Omental fat pad (tissue), 4 donors: ENCODE data around the gene GP5. TPM values are rescaled to one million over a fixed set of nuclear protein-coding genes. Genes with fewer than 3 reads are reported as not detected.

ENCODE experiments used
- ATAC-seq: fragments of 150-250 bp; one replicate; pipeline ENCODE4 v1.9.1; 2016; ENCODE audit warnings: mild to moderate bottlenecking, moderate library complexity; ENCODE audit not compliant: low FRiP score
- DNase-seq: peaks from one replicate; pipeline ENCODE4 v3.0.0-alpha.2; 2019; ENCODE audit warnings: low spot score
- total RNA-seq, 4 donors: library from RNA; depleted of rRNA; stranded (reverse); fragments of >200 nt; gene quantifications; one replicate each; pipeline ENCODE4 v1.1.0, GENCODE V29; 2016
- TF ChIP-seq, protein P1 (sequence below), 3 donors: fragments of 450-650 bp; IDR thresholded peaks; one replicate each; pipeline ENCODE4 v1.5.1; 2016 to 2017; ENCODE audit warnings: antibody characterized with exemption in 3 of 3, mild to moderate bottlenecking in 3 of 3, moderate library complexity in 2 of 3

Gene GP5, protein sequence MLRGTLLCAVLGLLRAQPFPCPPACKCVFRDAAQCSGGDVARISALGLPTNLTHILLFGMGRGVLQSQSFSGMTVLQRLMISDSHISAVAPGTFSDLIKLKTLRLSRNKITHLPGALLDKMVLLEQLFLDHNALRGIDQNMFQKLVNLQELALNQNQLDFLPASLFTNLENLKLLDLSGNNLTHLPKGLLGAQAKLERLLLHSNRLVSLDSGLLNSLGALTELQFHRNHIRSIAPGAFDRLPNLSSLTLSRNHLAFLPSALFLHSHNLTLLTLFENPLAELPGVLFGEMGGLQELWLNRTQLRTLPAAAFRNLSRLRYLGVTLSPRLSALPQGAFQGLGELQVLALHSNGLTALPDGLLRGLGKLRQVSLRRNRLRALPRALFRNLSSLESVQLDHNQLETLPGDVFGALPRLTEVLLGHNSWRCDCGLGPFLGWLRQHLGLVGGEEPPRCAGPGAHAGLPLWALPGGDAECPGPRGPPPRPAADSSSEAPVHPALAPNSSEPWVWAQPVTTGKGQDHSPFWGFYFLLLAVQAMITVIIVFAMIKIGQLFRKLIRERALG
- under 1 TPM in 2 of 4 donors, not detected in 2; 0.19 to 0.96 TPM for total RNA-seq

- TF ChIP-seq, protein P1, sequence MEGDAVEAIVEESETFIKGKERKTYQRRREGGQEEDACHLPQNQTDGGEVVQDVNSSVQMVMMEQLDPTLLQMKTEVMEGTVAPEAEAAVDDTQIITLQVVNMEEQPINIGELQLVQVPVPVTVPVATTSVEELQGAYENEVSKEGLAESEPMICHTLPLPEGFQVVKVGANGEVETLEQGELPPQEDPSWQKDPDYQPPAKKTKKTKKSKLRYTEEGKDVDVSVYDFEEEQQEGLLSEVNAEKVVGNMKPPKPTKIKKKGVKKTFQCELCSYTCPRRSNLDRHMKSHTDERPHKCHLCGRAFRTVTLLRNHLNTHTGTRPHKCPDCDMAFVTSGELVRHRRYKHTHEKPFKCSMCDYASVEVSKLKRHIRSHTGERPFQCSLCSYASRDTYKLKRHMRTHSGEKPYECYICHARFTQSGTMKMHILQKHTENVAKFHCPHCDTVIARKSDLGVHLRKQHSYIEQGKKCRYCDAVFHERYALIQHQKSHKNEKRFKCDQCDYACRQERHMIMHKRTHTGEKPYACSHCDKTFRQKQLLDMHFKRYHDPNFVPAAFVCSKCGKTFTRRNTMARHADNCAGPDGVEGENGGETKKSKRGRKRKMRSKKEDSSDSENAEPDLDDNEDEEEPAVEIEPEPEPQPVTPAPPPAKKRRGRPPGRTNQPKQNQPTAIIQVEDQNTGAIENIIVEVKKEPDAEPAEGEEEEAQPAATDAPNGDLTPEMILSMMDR (IDR thresholded peaks at IDR 0.05): no peak
- DNase-seq: no peak
- no peak for ATAC-seq
Observed at GRCh38 chr3:194399166-194399565, at the start of gene GP5. TSS of gene GP5 (minus strand) at chr3:194399266. CDS start at chr3:194398282, 984 bp downstream.

GRCh38 chr3:194447657-194448056 is 48.6 kb upstream of the GP5 start:
- no peak for ATAC-seq
- TF ChIP-seq, protein P1 (IDR thresholded peaks at IDR 0.05): no peak
- DNase-seq: no peak

GRCh38 chr3:194447161-194447560 is 48.1 kb upstream of the GP5 start:
- ATAC-seq (no peak), DNase-seq (no peak)
- TF ChIP-seq, protein P1 (IDR thresholded peaks at IDR 0.05): no peak

DNA sequence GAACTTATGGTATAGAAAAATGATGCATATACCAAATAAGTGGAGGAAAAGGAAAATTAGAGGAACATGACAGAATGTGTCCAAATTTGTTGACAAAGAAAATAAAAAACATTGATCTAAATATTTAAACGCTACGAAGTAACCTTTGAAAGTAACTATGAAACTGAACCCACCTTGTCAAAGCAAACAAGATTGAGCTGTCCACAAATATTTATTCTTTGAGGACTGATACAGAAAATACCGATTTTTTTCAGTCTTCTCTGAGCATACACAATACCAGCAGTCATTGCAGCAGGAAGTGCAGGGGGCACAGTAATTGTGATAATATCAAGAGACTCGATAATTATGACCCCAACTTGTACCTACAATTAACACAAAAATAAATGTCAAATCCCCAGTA is 47.7 kb upstream of the GP5 start:
- no peak for ATAC-seq
- TF ChIP-seq, protein P1 (IDR thresholded peaks at IDR 0.05): no peak
- DNase-seq: no peak

DNA sequence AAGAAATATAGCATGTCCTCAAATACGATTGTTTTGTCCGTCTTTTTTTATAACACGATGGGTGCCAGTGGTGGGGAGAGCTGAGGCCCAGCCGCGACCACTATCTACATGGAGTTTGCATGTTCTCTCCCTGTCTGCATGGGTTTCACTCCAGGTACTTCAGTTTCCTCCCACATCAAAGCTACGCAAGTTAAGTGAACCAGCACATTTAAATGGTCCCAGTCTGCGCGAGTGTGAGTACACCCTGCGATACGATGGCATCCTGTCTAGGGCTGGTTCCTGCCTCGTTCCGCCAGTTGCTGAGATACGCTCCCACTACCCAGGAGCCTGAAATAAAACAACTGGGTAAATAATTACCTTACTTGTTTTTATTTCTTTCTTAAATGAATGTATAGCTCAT is 47.1 kb upstream of the GP5 start:
- TF ChIP-seq, protein P1 (IDR thresholded peaks at IDR 0.05): no peak
- DNase-seq: no peak
- no peak for ATAC-seq

DNA sequence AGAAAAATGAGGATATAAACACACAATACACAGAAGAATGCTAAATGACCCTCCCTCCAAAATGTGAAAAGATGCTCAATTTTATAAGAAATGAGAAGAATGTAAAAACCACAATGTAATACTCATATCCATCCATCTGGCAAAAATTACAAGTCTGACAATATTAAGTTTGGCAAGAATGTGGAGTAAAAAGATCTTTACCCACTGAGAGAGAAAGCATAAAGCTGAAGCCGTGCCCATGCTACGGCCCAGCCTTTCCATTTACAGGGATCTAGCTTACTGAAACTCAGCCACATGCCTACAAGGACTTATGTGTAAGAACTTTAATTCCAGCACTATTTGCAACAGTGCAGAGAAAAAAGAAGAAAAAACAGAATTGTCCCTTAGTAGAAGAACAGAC is 44.8 kb upstream of the GP5 start:
- DNase-seq (no peak), ATAC-seq (no peak)
- TF ChIP-seq, protein P1 (IDR thresholded peaks at IDR 0.05): no peak

GRCh38 chr3:194440756-194441155 is 41.7 kb upstream of the GP5 start:
- TF ChIP-seq, protein P1 (IDR thresholded peaks at IDR 0.05): no peak
- no peak for DNase-seq
- no peak for ATAC-seq
